HG02884 (cell line): Measurements from ENCODE around the gene PDZK1.
"Not testable (repeated sequence)": the region's sequence is repeated elsewhere in the genome, so short reads cannot be mapped to it uniquely, and the experiment has no call there.

ENCODE experiments used
- ATAC-seq: cut with Tn5 transposase; IDR thresholded peaks from one replicate; pipeline ENCODE4 v1.9.1; 2021; ENCODE audit warnings: mild to moderate bottlenecking, moderate library complexity; ENCODE audit not compliant: unreplicated experiment

Gene PDZK1

GRCh38 chr1:145711213-145711651, 4.1 kb upstream of the PDZK1 start:
- ATAC-seq: no peak

- ATAC-seq: no peak
Observed at GRCh38 chr1:145710291-145711027, 3.3 kb upstream of the PDZK1 start.

- no peak for ATAC-seq
Observed at GRCh38 chr1:145708063-145708462, 895 bp upstream of the PDZK1 start.

- ATAC-seq: no peak
Observed at GRCh38 chr1:145706086-145706664, 993 bp downstream of the PDZK1 start.

GRCh38 chr1:145705622-145706021, 1.5 kb downstream of the PDZK1 start:
- ATAC-seq: no peak

GRCh38 chr1:145702826-145703225, 4.3 kb downstream of the PDZK1 start:
- no peak for ATAC-seq

GRCh38 chr1:145702052-145702451, 5.1 kb downstream of the PDZK1 start:
- no peak for ATAC-seq

GRCh38 chr1:145701306-145701862, 5.8 kb downstream of the PDZK1 start:
- ATAC-seq: no peak

GRCh38 chr1:145696630-145696960, 10.6 kb downstream of the PDZK1 start:
- ATAC-seq: no peak

- no peak for ATAC-seq
Observed at GRCh38 chr1:145695821-145696629, 11.1 kb downstream of the PDZK1 start.

- ATAC-seq: no peak
Observed at GRCh38 chr1:145692785-145693443, 14.3 kb downstream of the PDZK1 start.

- peak; percentile 70 for ATAC-seq
Observed at GRCh38 chr1:145690587-145691558, 16.3 kb downstream of the PDZK1 start.

GRCh38 chr1:145689922-145690321, 17.2 kb downstream of the PDZK1 start:
- ATAC-seq: no peak

GRCh38 chr1:145688924-145689323, 18.2 kb downstream of the PDZK1 start:
- no peak for ATAC-seq

GRCh38 chr1:145688328-145688727, 18.8 kb downstream of the PDZK1 start:
- no peak for ATAC-seq

GRCh38 chr1:145686078-145686477, 21.1 kb downstream of the PDZK1 start:
- not testable (repeated sequence) for ATAC-seq

GRCh38 chr1:145684858-145685257, 22.3 kb downstream of the PDZK1 start:
- ATAC-seq: not testable (repeated sequence)

- ATAC-seq: not testable (repeated sequence)
Observed at GRCh38 chr1:145673217-145673616, 34.0 kb downstream of the PDZK1 start.

GRCh38 chr1:145670995-145671745, 36.0 kb downstream of the PDZK1 start:
- ATAC-seq: not testable (repeated sequence)
